KMS-11 (cell line): ENCODE measurements around the gene PCDHA10.
"Not testable (repeated sequence)": the region's sequence is repeated elsewhere in the genome, so short reads cannot be mapped to it uniquely, and the experiment has no call there.

Experiments used
- H2AFZ ChIP-seq: fragments of 200-600 bp; sonication (generic); 2 replicates; pipeline ENCODE4 v1.6.1; 2016; ENCODE audit warnings: antibody characterized with exemption, mixed run types, low read depth
- H3K27ac ChIP-seq: fragments of 200-600 bp; sonication (generic); 2 replicates; pipeline ENCODE4 v1.6.1; 2016; ENCODE audit warnings: mild to moderate bottlenecking, mixed run types
- H3K27me3 ChIP-seq: fragments of 200-600 bp; sonication (generic); 2 replicates; pipeline ENCODE4 v1.6.1; 2017; ENCODE audit warnings: mild to moderate bottlenecking, low read depth, mixed run types, moderate library complexity; ENCODE audit not compliant: insufficient read depth
- H3K36me3 ChIP-seq: fragments of 200-600 bp; sonication (generic); 2 replicates; pipeline ENCODE4 v1.6.1; 2017; ENCODE audit warnings: mild to moderate bottlenecking, mixed run types; ENCODE audit not compliant: insufficient read depth
- H3K4me1 ChIP-seq: fragments of 200-600 bp; sonication (generic); 2 replicates; pipeline ENCODE4 v1.6.1; 2016; ENCODE audit warnings: mild to moderate bottlenecking, low read depth, mixed run types; ENCODE audit not compliant: poor library complexity, severe bottlenecking
- H3K4me2 ChIP-seq: fragments of 200-600 bp; sonication (generic); 2 replicates; pipeline ENCODE4 v1.7.0; 2016; ENCODE audit warnings: mild to moderate bottlenecking, mixed run types
- H3K4me3 ChIP-seq: fragments of 200-600 bp; sonication (generic); IDR thresholded peaks from 2 replicates; pipeline ENCODE4 v1.6.1; 2017; ENCODE audit warnings: low read depth, low read length, mixed read lengths; ENCODE audit not compliant: insufficient read depth
- H3K79me2 ChIP-seq: fragments of 200-600 bp; sonication (generic); 2 replicates; pipeline ENCODE4 v1.6.1; 2016; ENCODE audit warnings: low read depth, mixed run types; ENCODE audit not compliant: insufficient read depth
- H3K9ac ChIP-seq: fragments of 200-600 bp; sonication (generic); 2 replicates; pipeline ENCODE4 v1.6.1; 2016; ENCODE audit warnings: mild to moderate bottlenecking, mixed run types
- H4K20me1 ChIP-seq: fragments of 200-600 bp; sonication (generic); 2 replicates; pipeline ENCODE4 v1.6.1; 2016; ENCODE audit warnings: mild to moderate bottlenecking, mixed run types; ENCODE audit not compliant: insufficient read depth
- CTCF ChIP-seq: fragments of 200-600 bp; sonication (generic); conservative IDR thresholded peaks from 2 replicates; pipeline ENCODE4 v1.6.1; 2017; ENCODE audit warnings: low read depth, mild to moderate bottlenecking, antibody characterized with exemption, low read length, moderate library complexity, mixed read lengths

Gene PCDHA10

GRCh38 chr5:140821375-140822280, 34.1 kb upstream of the PCDHA10 start, which contains the start of gene PCDHA5:
TSS of gene PCDHA5 (plus strand) at chr5:140821613.
- Histone ChIP-seq H3K27me3 (no peaks in the 10 kb centered on the region), H3K4me1 (no peaks in the 10 kb centered on the region), H3K4me3 (no peak within 1 kb of the TSS), H2AFZ (no peak within 1 kb of the TSS), H3K4me2 (no peak within 1 kb of the TSS), H3K36me3 (no peaks in the 10 kb centered on the region), H3K27ac (no peak within 1 kb of the TSS), H3K79me2 (no peaks in the 10 kb centered on the region), H4K20me1 (no peaks in the 10 kb centered on the region), H3K9ac (no peak within 1 kb of the TSS)
- TF ChIP-seq CTCF = no peak; the same call in 1 of the 2 replicates

GRCh38 chr5:140822281-140822629, 33.4 kb upstream of the PCDHA10 start:
- H3K4me2 ChIP-seq = no peak overlapping the region
- no peaks in the 10 kb centered on the region for H4K20me1 ChIP-seq
- no peak overlapping the region for H2AFZ ChIP-seq
- no peak overlapping the region for H3K9ac ChIP-seq
- no peaks in the 10 kb centered on the region for H3K4me1 ChIP-seq
- H3K27ac ChIP-seq = no peak overlapping the region
- H3K27me3 ChIP-seq = no peaks in the 10 kb centered on the region
- no peak for TF ChIP-seq CTCF
- no peak overlapping the region for H3K4me3 ChIP-seq
- H3K79me2 ChIP-seq = no peaks in the 10 kb centered on the region
- H3K36me3 ChIP-seq = no peaks in the 10 kb centered on the region

GRCh38 chr5:140822969-140823368, 32.7 kb upstream of the PCDHA10 start:
- H3K27me3 ChIP-seq, H3K4me3 ChIP-seq, H3K27ac ChIP-seq, H3K4me2 ChIP-seq, H3K36me3 ChIP-seq, H3K4me1 ChIP-seq, H3K79me2 ChIP-seq, H2AFZ ChIP-seq, H3K9ac ChIP-seq, H4K20me1 ChIP-seq: not testable (repeated sequence)

GRCh38 chr5:140823475-140823874, 32.2 kb upstream of the PCDHA10 start:
- no peak overlapping the region for H3K4me2 ChIP-seq
- no peak overlapping the region for H3K9ac ChIP-seq
- no peak for TF ChIP-seq CTCF
- no peaks in the 10 kb centered on the region for H4K20me1 ChIP-seq
- H3K27me3 ChIP-seq = no peaks in the 10 kb centered on the region
- no peaks in the 10 kb centered on the region for H3K36me3 ChIP-seq
- no peaks in the 10 kb centered on the region for H3K79me2 ChIP-seq
- no peak overlapping the region for H2AFZ ChIP-seq
- no peak overlapping the region for H3K4me3 ChIP-seq
- no peaks in the 10 kb centered on the region for H3K4me1 ChIP-seq
- H3K27ac ChIP-seq = no peak overlapping the region

- no peaks in the 10 kb centered on the region for H4K20me1 ChIP-seq
- TF ChIP-seq CTCF = no peak
- H3K4me1 ChIP-seq = no peaks in the 10 kb centered on the region
- no peak within 1 kb of the TSS for H3K9ac ChIP-seq
- H3K4me2 ChIP-seq = no peak within 1 kb of the TSS
- no peak within 1 kb of the TSS for H2AFZ ChIP-seq
- no peaks in the 10 kb centered on the region for H3K79me2 ChIP-seq
- no peak within 1 kb of the TSS for H3K4me3 ChIP-seq
- H3K36me3 ChIP-seq = no peaks in the 10 kb centered on the region
- no peak within 1 kb of the TSS for H3K27ac ChIP-seq
- H3K27me3 ChIP-seq = no peaks in the 10 kb centered on the region
These were observed 27.9 kb upstream of the PCDHA10 start, which contains the start of gene PCDHA6 for GRCh38 chr5:140827704-140828361. TSS of gene PCDHA6 (plus strand) at chr5:140827960. CDS start at chr5:140828092, 132 bp downstream.
